Panc1 (cell line): Measurements from ENCODE around the gene MLX. TPM values are rescaled to one million over a fixed set of nuclear protein-coding genes. Genes with fewer than 3 reads are reported as not detected.

Experiments
- ATAC-seq: fragments of 200-7000 bp; cut with Tn5 transposase; 2 replicates; pipeline ENCODE4 v1.9.1; 2020; ENCODE audit warnings: mild to moderate bottlenecking, moderate library complexity
- BruUV-seq: library from RNA; stranded (reverse); fragments of 400-500 nt; replicated peaks from 2 replicates; lab custom pipeline; 2021; lab: Mats Ljungman, UMichigan
- CTCF ChIA-PET: fragments of 300-600 bp; sonication (Branson Sonifier 250); formaldehyde crosslinking; loops from one replicate; lab custom pipeline; 2022; ENCODE audit warnings: antibody characterized with exemption; lab: Charles Lee
- POLR2A ChIA-PET: fragments of 300-600 bp; sonication (Branson Sonifier 250); formaldehyde crosslinking; loops from one replicate; lab custom pipeline; 2022; ENCODE audit warnings: antibody characterized with exemption; lab: Charles Lee
- DNase-seq: peaks from one replicate; pipeline ENCODE4 v3.0.0-alpha.2; 2010; ENCODE audit warnings: low read depth, low spot score
- H3K27ac ChIP-seq: 2 replicates; pipeline ENCODE4 v1.5.1; 2011; ENCODE audit warnings: mild to moderate bottlenecking, low read length, inconsistent platforms
- H3K27me3 ChIP-seq: fragments of 200-500 bp; sonication (Bioruptor generic); 2 replicates; pipeline ENCODE4 v1.6.0; 2014; ENCODE audit warnings: low read length, inconsistent platforms; ENCODE audit not compliant: control insufficient read depth, insufficient read depth
- H3K36me3 ChIP-seq: fragments of 200-500 bp; sonication (Bioruptor generic); 2 replicates; pipeline ENCODE4 v1.5.1; 2014; ENCODE audit warnings: inconsistent platforms, mild to moderate bottlenecking, low read length, moderate library complexity; ENCODE audit not compliant: control insufficient read depth, insufficient read depth
- H3K4me1 ChIP-seq: 2 replicates; pipeline ENCODE4 v1.5.1; 2011; ENCODE audit warnings: inconsistent platforms, mild to moderate bottlenecking, low read length, moderate library complexity; ENCODE audit not compliant: control insufficient read depth, insufficient read depth
- H3K4me3 ChIP-seq, 2 experiments: 2 replicates each; pipeline ENCODE4 v1.5.1; 2011 to 2012; ENCODE audit warnings: low read depth in 2 of 2, low read length in 2 of 2, mild to moderate bottlenecking in 2 of 2, inconsistent platforms in 1 of 2, moderate library complexity in 1 of 2
- H3K9me3 ChIP-seq: fragments of 200-500 bp; sonication (Bioruptor generic); 2 replicates; pipeline ENCODE4 v1.5.1; 2014; ENCODE audit warnings: low read depth, mild to moderate bottlenecking, inconsistent platforms, low read length, moderate library complexity; ENCODE audit not compliant: control insufficient read depth, insufficient read depth
- CTCF ChIP-seq: fragments of 450-650 bp; IDR thresholded peaks from 2 replicates; pipeline ENCODE4 v1.5.1; 2017; ENCODE audit warnings: mild to moderate bottlenecking
- POLR2AphosphoS5 ChIP-seq: IDR thresholded peaks from 2 replicates; pipeline ENCODE4 v1.6.1; 2012; ENCODE audit warnings: mild to moderate bottlenecking, low read depth, low read length, moderate library complexity
- SIN3A ChIP-seq: IDR thresholded peaks from 2 replicates; pipeline ENCODE4 v1.6.1; 2012; ENCODE audit warnings: low read depth, mild to moderate bottlenecking, low read length, moderate library complexity, borderline replicate concordance; ENCODE audit not compliant: insufficient read depth
- TCF7L2 ChIP-seq: IDR thresholded peaks from 2 replicates; pipeline ENCODE4 v1.6.1; 2011; ENCODE audit warnings: mild to moderate bottlenecking, low read depth, low read length, inconsistent platforms
- in situ Hi-C: cut with HindIII; loops from 2 replicates; pipeline ENCODE4 v1.10.0; 2016; ENCODE audit warnings: low sequenced_read_pairs, low pct_unique_long_range_greater_than_20kb
- intact Hi-C: fragments of 100-400 bp; cut with micrococcal nuclease; formaldehyde crosslinking; loops from one replicate; pipeline ENCODE4 v1.10.0; 2022; ENCODE audit not compliant: unreplicated experiment
- total RNA-seq: library from RNA; stranded (reverse); gene quantifications from one replicate; pipeline ENCODE4 v1.2.1, GENCODE V29; 2021; ENCODE audit not compliant: unreplicated experiment
- TF ChIP-seq, protein P1 (sequence below), 2 experiments: IDR thresholded peaks; 2 replicates each; pipeline ENCODE4 v1.6.1; 2011 to 2012; ENCODE audit warnings: low read depth in 2 of 2, control low read depth in 1 of 2, low read length in 1 of 2, mild to moderate bottlenecking in 1 of 2, moderate library complexity in 1 of 2; ENCODE audit not compliant: insufficient read depth in 1 of 2

Gene MLX
- total RNA-seq, 1 experiment from 2014 or later: 35.8 TPM

DNA sequence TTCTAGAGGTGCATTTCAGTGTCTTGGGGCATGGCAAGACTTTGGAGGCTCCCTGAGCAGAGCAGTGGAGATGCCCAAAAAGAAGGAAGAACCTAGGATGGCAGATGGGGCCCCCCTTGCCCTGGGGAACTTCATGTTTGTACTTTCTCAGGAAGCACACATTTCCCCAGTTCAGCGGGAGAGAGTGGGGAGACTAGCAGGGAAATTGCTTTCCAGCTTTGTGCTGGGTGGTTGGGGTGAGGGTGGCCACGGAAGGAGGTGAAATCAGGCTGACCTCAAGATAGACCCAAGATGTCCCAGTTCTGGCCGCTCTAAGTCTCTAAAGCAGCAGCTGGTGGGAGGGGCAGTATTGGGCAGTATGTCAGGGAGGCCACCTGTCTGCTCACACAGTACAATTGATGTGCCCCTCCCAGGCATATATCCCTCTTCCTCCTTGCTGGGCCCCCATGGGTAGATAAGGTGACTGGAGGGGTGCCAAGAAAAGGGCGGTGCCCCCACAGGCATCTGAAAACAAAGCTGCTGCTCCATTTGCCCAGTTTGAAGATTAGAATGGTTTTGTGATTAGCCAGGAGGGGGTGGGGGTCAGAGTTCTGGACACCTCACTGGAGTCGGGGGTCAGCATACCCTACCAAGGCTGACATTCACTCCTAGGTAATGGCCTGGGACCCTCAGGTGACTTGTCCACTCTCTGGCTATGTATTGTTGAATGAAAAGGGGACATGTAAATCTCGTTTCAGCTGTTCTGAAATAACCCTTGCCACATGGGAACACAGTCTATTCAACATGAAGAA is 48.0 kb upstream of the MLX start:
- ATAC-seq: peak; percentile 39
- no peaks in the 10 kb centered on the region for H3K36me3 ChIP-seq
- ChIA-PET POLR2A (interaction anchor here (0.5 kb wide), 2 partner anchors 25 to 595 kb away, joined by 3 read pairs; no protein-coding TSS in a partner anchor), CTCF (interaction anchor here (1.4 kb wide), 1 partner anchor 297 kb away, joined by 3 read pairs; no protein-coding TSS in a partner anchor)
- in situ Hi-C loops (no loop called here), intact Hi-C loops (no loop called here)
- no peak for DNase-seq
- no peaks in the 10 kb centered on the region for H3K27me3 ChIP-seq
- peaks cover 64% of the 10 kb centered on the region for H3K4me1 ChIP-seq
- BruUV-seq: no TSS peak
- TF ChIP-seq TCF7L2 (no peak), POLR2AphosphoS5 (no peak; the same call in 1 of the 2 replicates), CTCF (no peak), SIN3A (no peak)
- TF ChIP-seq, protein P1, sequence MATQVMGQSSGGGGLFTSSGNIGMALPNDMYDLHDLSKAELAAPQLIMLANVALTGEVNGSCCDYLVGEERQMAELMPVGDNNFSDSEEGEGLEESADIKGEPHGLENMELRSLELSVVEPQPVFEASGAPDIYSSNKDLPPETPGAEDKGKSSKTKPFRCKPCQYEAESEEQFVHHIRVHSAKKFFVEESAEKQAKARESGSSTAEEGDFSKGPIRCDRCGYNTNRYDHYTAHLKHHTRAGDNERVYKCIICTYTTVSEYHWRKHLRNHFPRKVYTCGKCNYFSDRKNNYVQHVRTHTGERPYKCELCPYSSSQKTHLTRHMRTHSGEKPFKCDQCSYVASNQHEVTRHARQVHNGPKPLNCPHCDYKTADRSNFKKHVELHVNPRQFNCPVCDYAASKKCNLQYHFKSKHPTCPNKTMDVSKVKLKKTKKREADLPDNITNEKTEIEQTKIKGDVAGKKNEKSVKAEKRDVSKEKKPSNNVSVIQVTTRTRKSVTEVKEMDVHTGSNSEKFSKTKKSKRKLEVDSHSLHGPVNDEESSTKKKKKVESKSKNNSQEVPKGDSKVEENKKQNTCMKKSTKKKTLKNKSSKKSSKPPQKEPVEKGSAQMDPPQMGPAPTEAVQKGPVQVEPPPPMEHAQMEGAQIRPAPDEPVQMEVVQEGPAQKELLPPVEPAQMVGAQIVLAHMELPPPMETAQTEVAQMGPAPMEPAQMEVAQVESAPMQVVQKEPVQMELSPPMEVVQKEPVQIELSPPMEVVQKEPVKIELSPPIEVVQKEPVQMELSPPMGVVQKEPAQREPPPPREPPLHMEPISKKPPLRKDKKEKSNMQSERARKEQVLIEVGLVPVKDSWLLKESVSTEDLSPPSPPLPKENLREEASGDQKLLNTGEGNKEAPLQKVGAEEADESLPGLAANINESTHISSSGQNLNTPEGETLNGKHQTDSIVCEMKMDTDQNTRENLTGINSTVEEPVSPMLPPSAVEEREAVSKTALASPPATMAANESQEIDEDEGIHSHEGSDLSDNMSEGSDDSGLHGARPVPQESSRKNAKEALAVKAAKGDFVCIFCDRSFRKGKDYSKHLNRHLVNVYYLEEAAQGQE (IDR thresholded peaks at IDR 0.05; ENCODE audit: insufficient read depth in 1 of 2, low read depth in 2 of 2, low read length in 1 of 2): no peak
- H3K27ac ChIP-seq: peak overlapping the region; percentile 97
- H3K4me3 ChIP-seq: no peak overlapping the region
- no peaks in the 10 kb centered on the region for H3K9me3 ChIP-seq

- Histone ChIP-seq H3K27me3 (no peaks in the 10 kb centered on the region), H3K27ac (peak overlapping the region; percentile 97), H3K4me1 (peaks cover 64% of the 10 kb centered on the region), H3K4me3 (no peak overlapping the region), H3K36me3 (no peaks in the 10 kb centered on the region), H3K9me3 (no peaks in the 10 kb centered on the region)
- CTCF ChIA-PET: interaction anchor here (0.5 to 1.4 kb wide), 2 partner anchors 195 to 298 kb away, joined by 3 read pairs; no protein-coding TSS in a partner anchor
- TF ChIP-seq SIN3A (0 out of 2 replicates have a peak, but pooled peaks have one; percentile 14), CTCF (no peak), TCF7L2 (peak; percentile 52), POLR2AphosphoS5 (peak; percentile 78; the same call in 1 of the 2 replicates)
- TF ChIP-seq, protein P1 (IDR thresholded peaks at IDR 0.05; ENCODE audit: insufficient read depth in 1 of 2, low read depth in 2 of 2, low read length in 1 of 2): no peak
- peak; percentile 71 for ATAC-seq
- in situ Hi-C loops: no loop called here
- BruUV-seq: no TSS peak
- DNase-seq: peak; percentile 78
- POLR2A ChIA-PET: interaction anchor here (0.5 kb wide), 2 partner anchors 26 to 251 kb away, joined by 3 read pairs; no protein-coding TSS in a partner anchor
- intact Hi-C loops: loop anchor here (10.0 kb wide), 2 partner anchors 95 to 205 kb away; partner anchors contain the start of gene CAVIN1
Measured at GRCh38 chr17:42519546-42520491, 47.1 kb upstream of the MLX start.
